Smooth muscle cell (in vitro differentiated cells): ENCODE data around the gene CSKMT. TPM values are rescaled to one million over a fixed set of nuclear protein-coding genes. Genes with fewer than 3 reads are reported as not detected.

Source experiments
- DNase-seq: peaks from one replicate; lab custom pipeline; 2025; ENCODE audit not compliant: unreplicated experiment; lab: John Stamatoyannopoulos, UW
- H2AFZ ChIP-seq: fragments of 200-600 bp; sonication (generic); 2 replicates; pipeline ENCODE4 v1.6.0; 2016; ENCODE audit warnings: antibody characterized with exemption, low read depth, mild to moderate bottlenecking
- H3F3A ChIP-seq: fragments of 200-600 bp; sonication (generic); 2 replicates; pipeline ENCODE4 v1.6.0; 2017; ENCODE audit warnings: antibody characterized with exemption, low read depth
- H3K27ac ChIP-seq: fragments of 200-600 bp; sonication (generic); 2 replicates; pipeline ENCODE4 v1.5.1; 2016; ENCODE audit warnings: low read depth, mild to moderate bottlenecking
- H3K27me3 ChIP-seq: fragments of 200-600 bp; sonication (generic); 2 replicates; pipeline ENCODE4 v1.6.1; 2016; ENCODE audit warnings: low read depth, mild to moderate bottlenecking
- H3K36me3 ChIP-seq: fragments of 200-600 bp; sonication (generic); 2 replicates; pipeline ENCODE4 v1.5.1; 2016; ENCODE audit warnings: low read depth
- H3K4me1 ChIP-seq: fragments of 200-600 bp; sonication (generic); 2 replicates; pipeline ENCODE4 v1.5.1; 2016; ENCODE audit warnings: low read depth
- H3K4me2 ChIP-seq: fragments of 200-600 bp; sonication (generic); 2 replicates; pipeline ENCODE4 v1.6.0; 2016; ENCODE audit warnings: mild to moderate bottlenecking
- H3K4me3 ChIP-seq: fragments of 200-600 bp; sonication (generic); 2 replicates; pipeline ENCODE4 v1.5.1; 2016; ENCODE audit warnings: mild to moderate bottlenecking
- H3K79me2 ChIP-seq: fragments of 200-600 bp; sonication (generic); 2 replicates; pipeline ENCODE4 v1.6.0; 2016; ENCODE audit warnings: low read depth, mild to moderate bottlenecking
- H3K9ac ChIP-seq: fragments of 200-600 bp; sonication (generic); 2 replicates; pipeline ENCODE4 v1.6.0; 2016; ENCODE audit warnings: low read depth
- H3K9me3 ChIP-seq: fragments of 200-600 bp; sonication (generic); replicated peaks from 2 replicates; pipeline ENCODE4 v1.5.1; 2016; ENCODE audit warnings: low read depth
- H4K20me1 ChIP-seq: fragments of 200-600 bp; sonication (generic); 2 replicates; pipeline ENCODE4 v1.6.0; 2016; ENCODE audit warnings: low read depth
- CTCF ChIP-seq: fragments of 200-600 bp; sonication (generic); IDR thresholded peaks from 2 replicates; pipeline ENCODE4 v1.5.1; 2017; ENCODE audit warnings: borderline replicate concordance, mild to moderate bottlenecking, antibody characterized with exemption; ENCODE audit not compliant: insufficient read depth, poor library complexity, severe bottlenecking
- WGBS: methylation state at CpG from one replicate; pipeline ENCODE4 v1.1.7; 2016; ENCODE audit warnings: low lambda C conversion rate; 5-methylcytosine and 5-hydroxymethylcytosine counted together
- polyA plus RNA-seq: library from polyadenylated mRNA; unstranded; fragments of >200 nt; fragmentation: Nextera tagmentation; extraction: Ambion mirVana; gene quantifications from 2 replicates; pipeline ENCODE4 v1.2.1, GENCODE V29; 2016
- total RNA-seq: library from RNA; depleted of rRNA; stranded (reverse); fragments of >200 nt; gene quantifications from 2 replicates; pipeline ENCODE4 v1.2.3, GENCODE V29; 2014

CSKMT gene
- total and polyA plus RNA-seq, 2 experiments from 2014 or later: 1.4 to 4.9 TPM

GRCh38 chr11:62680825-62681240, 15.7 kb downstream of the CSKMT start:
- Histone ChIP-seq H3K9me3 (no peaks in the 10 kb centered on the region), H3K4me1 (peaks cover 7% of the 10 kb centered on the region), H2AFZ (peak overlapping the region; percentile 20), H3K27me3 (no peaks in the 10 kb centered on the region), H3K4me3 (no peak overlapping the region), H4K20me1 (no peaks in the 10 kb centered on the region), H3K9ac (no peak overlapping the region), H3F3A (peaks cover 27% of the 10 kb centered on the region), H3K27ac (peak overlapping the region; percentile 20), H3K36me3 (no peaks in the 10 kb centered on the region), H3K79me2 (peaks cover 21% of the 10 kb centered on the region), H3K4me2 (no peak overlapping the region)
- whole genome bisulfite sequencing: 60% methylated on average over 4 of the region's 4 CpGs
- peak; percentile 27 for TF ChIP-seq CTCF
- no peak for DNase-seq

GRCh38 chr11:62682518-62682917, 17.4 kb downstream of the CSKMT start:
- DNase-seq: no peak
- Histone ChIP-seq H3K4me3 (no peak overlapping the region), H3K79me2 (peaks cover 13% of the 10 kb centered on the region), H2AFZ (no peak overlapping the region), H3F3A (peaks cover 15% of the 10 kb centered on the region), H3K9ac (no peak overlapping the region), H3K4me1 (peaks cover 7% of the 10 kb centered on the region), H3K27me3 (no peaks in the 10 kb centered on the region), H3K4me2 (no peak overlapping the region), H3K36me3 (no peaks in the 10 kb centered on the region), H3K9me3 (no peaks in the 10 kb centered on the region), H3K27ac (no peak overlapping the region), H4K20me1 (no peaks in the 10 kb centered on the region)
- TF ChIP-seq CTCF: no peak
- WGBS: 94% methylated on average over 7 of the region's 7 CpGs

- WGBS: 88% methylated on average over 73 of the region's 74 CpGs
- H3K27me3 ChIP-seq: no peaks in the 10 kb centered on the region
- H3K4me3 ChIP-seq: no peak overlapping the region
- H3F3A ChIP-seq: no peaks in the 10 kb centered on the region
- no peaks in the 10 kb centered on the region for H3K9me3 ChIP-seq
- no peak overlapping the region for H3K9ac ChIP-seq
- no peak for DNase-seq
- no peaks in the 10 kb centered on the region for H3K79me2 ChIP-seq
- no peak overlapping the region for H2AFZ ChIP-seq
- H3K4me1 ChIP-seq: no peaks in the 10 kb centered on the region
- H3K27ac ChIP-seq: no peak overlapping the region
- H3K36me3 ChIP-seq: no peaks in the 10 kb centered on the region
- TF ChIP-seq CTCF: no peak
- H4K20me1 ChIP-seq: no peaks in the 10 kb centered on the region
- no peak overlapping the region for H3K4me2 ChIP-seq
Measured at GRCh38 chr11:62687508-62688396, 22.6 kb downstream of the CSKMT start.
